ENCODE results near the gene PPM1G. TPM values are rescaled to one million over a fixed set of nuclear protein-coding genes. Genes with fewer than 3 reads are reported as not detected.

Gene PPM1G
- total RNA-seq, 1 donor from 2014 or later = 121 TPM

GRCh38 chr2:27373567-27373966, 35.8 kb downstream of the PPM1G start:
- H3K36me3 ChIP-seq (ENCODE audit: control insufficient read depth, insufficient read depth, low read length) = peaks cover 4% of the 10 kb centered on the region
- H3K4me3 ChIP-seq (ENCODE audit: low read depth, low read length) = no peak overlapping the region
- H3K27me3 ChIP-seq (ENCODE audit: control insufficient read depth, insufficient read depth, low read length) = no peaks in the 10 kb centered on the region
- DNase-seq (ENCODE audit: low read depth) = no peak
- TF ChIP-seq, protein P1, sequence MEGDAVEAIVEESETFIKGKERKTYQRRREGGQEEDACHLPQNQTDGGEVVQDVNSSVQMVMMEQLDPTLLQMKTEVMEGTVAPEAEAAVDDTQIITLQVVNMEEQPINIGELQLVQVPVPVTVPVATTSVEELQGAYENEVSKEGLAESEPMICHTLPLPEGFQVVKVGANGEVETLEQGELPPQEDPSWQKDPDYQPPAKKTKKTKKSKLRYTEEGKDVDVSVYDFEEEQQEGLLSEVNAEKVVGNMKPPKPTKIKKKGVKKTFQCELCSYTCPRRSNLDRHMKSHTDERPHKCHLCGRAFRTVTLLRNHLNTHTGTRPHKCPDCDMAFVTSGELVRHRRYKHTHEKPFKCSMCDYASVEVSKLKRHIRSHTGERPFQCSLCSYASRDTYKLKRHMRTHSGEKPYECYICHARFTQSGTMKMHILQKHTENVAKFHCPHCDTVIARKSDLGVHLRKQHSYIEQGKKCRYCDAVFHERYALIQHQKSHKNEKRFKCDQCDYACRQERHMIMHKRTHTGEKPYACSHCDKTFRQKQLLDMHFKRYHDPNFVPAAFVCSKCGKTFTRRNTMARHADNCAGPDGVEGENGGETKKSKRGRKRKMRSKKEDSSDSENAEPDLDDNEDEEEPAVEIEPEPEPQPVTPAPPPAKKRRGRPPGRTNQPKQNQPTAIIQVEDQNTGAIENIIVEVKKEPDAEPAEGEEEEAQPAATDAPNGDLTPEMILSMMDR (IDR thresholded peaks at IDR 0.05; ENCODE audit: insufficient read depth, low read length, poor library complexity, severe bottlenecking) = no peak

DNA sequence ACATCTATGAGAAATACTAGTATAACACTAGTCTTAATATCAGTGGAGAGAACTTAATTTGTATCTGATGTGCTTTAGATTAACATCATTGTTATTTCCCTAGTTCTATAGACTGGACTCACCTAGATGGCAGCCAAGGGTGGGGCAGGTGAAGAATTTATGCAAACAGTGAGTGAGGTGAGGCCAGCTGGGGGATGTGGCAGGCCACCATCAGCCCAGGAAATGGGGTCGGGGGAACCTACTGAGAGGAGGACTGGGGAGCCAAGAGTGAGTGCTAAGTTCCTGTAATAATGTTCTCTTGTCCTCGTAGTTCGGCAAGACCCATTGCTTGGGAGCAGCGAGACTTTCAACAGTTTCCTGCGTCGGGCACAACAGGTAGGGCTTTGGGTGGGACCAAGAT, 36.5 kb downstream of the PPM1G start:
- no peak for DNase-seq (ENCODE audit: low read depth)
- H3K4me3 ChIP-seq (ENCODE audit: low read depth, low read length) = no peak overlapping the region
- H3K27me3 ChIP-seq (ENCODE audit: control insufficient read depth, insufficient read depth, low read length) = no peaks in the 10 kb centered on the region
- peaks cover 5% of the 10 kb centered on the region for H3K36me3 ChIP-seq (ENCODE audit: control insufficient read depth, insufficient read depth, low read length)
- TF ChIP-seq, protein P1 (IDR thresholded peaks at IDR 0.05; ENCODE audit: insufficient read depth, low read length, poor library complexity, severe bottlenecking) = no peak

- H3K27me3 ChIP-seq (ENCODE audit: control insufficient read depth, insufficient read depth, low read length) = no peaks in the 10 kb centered on the region
- H3K4me3 ChIP-seq (ENCODE audit: low read depth, low read length) = peak overlapping the region; percentile 69
- H3K36me3 ChIP-seq (ENCODE audit: control insufficient read depth, insufficient read depth, low read length) = peaks cover 2% of the 10 kb centered on the region
- DNase-seq (ENCODE audit: low read depth) = no peak
- TF ChIP-seq, protein P1 (IDR thresholded peaks at IDR 0.05; ENCODE audit: insufficient read depth, low read length, poor library complexity, severe bottlenecking) = no peak
These were observed 38.4 kb downstream of the PPM1G start for GRCh38 chr2:27370816-27371620.

DNA sequence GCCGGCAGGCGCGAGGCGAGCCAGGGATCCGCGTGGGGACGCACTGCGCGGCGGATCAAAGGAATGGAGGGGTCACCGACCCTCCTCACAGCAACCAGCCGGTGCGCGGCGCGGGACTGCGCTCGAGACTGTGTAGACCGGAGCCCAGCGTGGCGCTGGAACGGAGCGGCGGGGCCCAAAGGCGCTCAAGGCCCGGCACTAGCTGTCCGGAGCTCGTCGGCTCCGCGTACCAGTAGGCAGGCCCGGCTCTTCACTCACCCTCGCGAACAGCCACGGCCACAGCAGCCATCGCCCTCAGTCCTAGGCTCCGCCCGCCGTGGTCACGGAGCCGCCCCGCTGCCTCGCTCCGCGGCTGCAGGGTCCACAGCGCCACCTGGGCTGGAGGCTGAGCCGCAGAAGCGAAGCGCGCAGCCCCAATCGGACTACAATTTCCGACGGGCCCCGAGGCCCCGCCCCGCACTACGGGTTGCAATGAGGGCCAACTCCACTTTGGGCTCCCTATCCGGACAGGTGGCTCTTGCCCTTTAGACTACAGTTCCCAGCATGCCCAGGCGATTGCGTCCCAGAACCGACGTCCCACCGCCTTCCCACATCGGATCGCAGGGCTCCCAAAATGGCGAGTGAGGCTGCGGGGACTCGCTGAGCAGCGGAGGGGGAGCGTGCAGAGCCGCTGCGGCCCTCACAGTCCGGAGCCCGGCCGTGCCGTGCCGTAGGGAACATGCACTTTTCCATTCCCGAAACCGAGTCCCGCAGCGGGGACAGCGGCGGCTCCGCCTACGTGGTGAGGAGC, 39.2 kb downstream of the PPM1G start, which contains the start of the genes EIF2B4 and SNX17:
Gene EIF2B4, minus strand, starts transcription at position 313 of the 790 bp plus-strand sequence. Its CDS starts 24 bp downstream, at position 289.
Gene SNX17, plus strand, starts transcription at position 591 of the 790 bp plus-strand sequence. Its CDS starts 128 bp downstream, at position 719.
- TF ChIP-seq, protein P1 (IDR thresholded peaks at IDR 0.05; ENCODE audit: insufficient read depth, low read length, poor library complexity, severe bottlenecking) = peak; percentile 84
- Histone ChIP-seq H3K4me3 (ENCODE audit: low read depth, low read length) (peak within 1 kb of the TSS; percentile 89), H3K36me3 (ENCODE audit: control insufficient read depth, insufficient read depth, low read length) (peaks cover 1% of the 10 kb centered on the region), H3K27me3 (ENCODE audit: control insufficient read depth, insufficient read depth, low read length) (no peaks in the 10 kb centered on the region)
- DNase-seq (ENCODE audit: low read depth) = peak; percentile 96

DNA sequence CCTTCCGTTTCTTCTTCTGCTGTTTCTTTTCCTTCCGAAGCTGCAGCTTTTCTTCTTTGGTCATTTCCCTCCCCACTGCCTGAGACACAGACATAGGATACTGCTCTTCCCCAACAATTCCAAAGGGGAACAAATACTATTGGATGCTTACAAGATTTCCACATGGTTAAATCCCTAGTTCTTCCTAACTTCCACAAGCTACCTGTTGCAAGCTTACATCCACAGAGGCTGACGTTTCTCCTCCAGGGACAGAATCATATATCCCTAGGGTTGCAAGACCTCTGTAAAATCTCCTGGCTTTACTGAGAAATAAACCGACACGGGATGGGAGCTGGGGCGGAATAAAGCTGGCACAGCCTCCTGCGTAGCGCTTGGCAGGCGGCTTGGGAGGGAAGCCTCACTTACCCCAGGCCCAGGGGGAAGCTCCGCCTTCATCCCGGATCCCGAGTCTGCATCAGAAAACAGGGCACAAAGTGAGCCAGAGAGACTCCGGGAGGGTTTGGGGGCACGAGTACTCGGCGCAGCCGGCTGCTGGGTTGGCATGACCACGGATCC, 39.8 kb downstream of the PPM1G start:
- TF ChIP-seq, protein P1 (IDR thresholded peaks at IDR 0.05; ENCODE audit: insufficient read depth, low read length, poor library complexity, severe bottlenecking) = no peak
- Histone ChIP-seq H3K36me3 (ENCODE audit: control insufficient read depth, insufficient read depth, low read length) (peaks cover 1% of the 10 kb centered on the region), H3K27me3 (ENCODE audit: control insufficient read depth, insufficient read depth, low read length) (no peaks in the 10 kb centered on the region), H3K4me3 (ENCODE audit: low read depth, low read length) (peak overlapping the region; percentile 89)
- no peak for DNase-seq (ENCODE audit: low read depth)

Measured in kidney epithelial cell (primary cell).